ENCODE measurements around the gene UROC1. TPM values are rescaled to one million over a fixed set of nuclear protein-coding genes. Genes with fewer than 3 reads are reported as not detected.

The UROC1 gene
- total and polyA plus RNA-seq, 2 of the 13 experiments (the other 11 are each of a cell fraction or from before 2014, with no cell fraction given) = 0.71 to 1.3 TPM

DNA sequence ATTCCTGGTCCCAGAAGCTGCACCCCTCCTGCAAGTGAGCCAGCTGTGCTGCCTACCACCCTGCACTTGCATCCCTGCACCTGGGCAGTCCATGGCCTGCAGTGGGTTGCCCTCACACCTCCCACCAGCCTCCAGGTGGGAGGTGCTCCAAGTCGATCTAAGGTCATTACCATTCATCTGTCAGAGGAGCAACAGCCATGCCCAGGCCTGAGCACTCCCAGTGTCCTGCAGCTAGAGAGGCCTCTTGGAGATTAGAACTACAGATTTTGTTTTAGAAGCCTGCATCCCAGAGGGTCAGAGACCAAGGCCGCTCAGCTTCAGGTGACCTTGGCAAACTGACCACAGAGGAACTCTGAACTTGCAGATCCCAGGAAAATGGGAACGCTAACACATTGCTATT, 32.9 kb downstream of the UROC1 start:
- Histone ChIP-seq H3K79me2 (ENCODE audit: insufficient read depth, low read length) (no peaks in the 10 kb centered on the region), H3K9ac (ENCODE audit: insufficient read depth, low read depth, low read length) (no peak overlapping the region), H3K9me3 (ENCODE audit: low read length) (no peaks in the 10 kb centered on the region), H3K27ac (ENCODE audit: extremely low read length, insufficient read depth, low read length) (peak overlapping the region; percentile 2), H3K36me3 (replicated peaks in 1 of 2; ENCODE audit: control insufficient read depth in 1 of 2, insufficient read depth in 2 of 2, low read length in 2 of 2) (no peaks in the 10 kb centered on the region), H3K4me2 (ENCODE audit: low read depth, low read length) (peak overlapping the region; percentile 30), H2AFZ (ENCODE audit: low read length) (no peak overlapping the region), H3K4me3 (replicated peaks in 1 of 3; ENCODE audit: insufficient read depth in 1 of 3, low read depth in 2 of 3, low read length in 3 of 3) (0 out of 6 replicates have a peak overlapping the region, but pooled peaks of 1 of the 3 experiments have one; percentile 2), H4K20me1 (ENCODE audit: insufficient read depth, low read length) (no peaks in the 10 kb centered on the region), H3K4me1 (ENCODE audit: insufficient read depth, low read length) (peaks cover 86% of the 10 kb centered on the region), H3K27me3 (ENCODE audit: control insufficient read depth in 1 of 2, insufficient read depth in 2 of 2, low read length in 2 of 2) (no peaks in the 10 kb centered on the region; a peak in 1 of 5 replicates)
- POLR2A ChIA-PET = interaction anchor here (0.6 to 1.3 kb wide), 4 partner anchors 8 to 44 kb away, joined by 3 to 6 read pairs (median 4); partner anchors contain the start of gene ZXDC
- intact Hi-C loops (cut with micrococcal nuclease; ENCODE audit: unreplicated experiment) = loop anchor here (1.0 to 5.0 kb wide), 2 partner anchors 8 to 33 kb away; partner anchors contain the start of gene UROC1
- WGBS (ENCODE audit: low lambda C conversion rate) = 4% methylated on average over 3 of the region's 3 CpGs
- no TSS peak for BruUV-seq (replicated peaks)
- CTCF ChIA-PET (ENCODE audit: low intra/inter-chr PET ratio, low total read pairs) = no interaction called here
- in situ Hi-C loops (cut with HindIII; ENCODE audit: extremely low pct_ligation_motif_present, low pct_unique_long_range_greater_than_20kb) = no loop called here
- FAIRE-seq = peak; percentile 71
- ATAC-seq = peak; percentile 33
- DNase-seq (ENCODE audit: low spot score) = no peak
- peak; percentile 43; the same call in 1 of the 2 replicates for TF ChIP-seq THRA (CRISPR knock-in tag; IDR thresholded peaks at IDR 0.05; ENCODE audit: borderline replicate concordance)
- TF ChIP-seq, protein P1, sequence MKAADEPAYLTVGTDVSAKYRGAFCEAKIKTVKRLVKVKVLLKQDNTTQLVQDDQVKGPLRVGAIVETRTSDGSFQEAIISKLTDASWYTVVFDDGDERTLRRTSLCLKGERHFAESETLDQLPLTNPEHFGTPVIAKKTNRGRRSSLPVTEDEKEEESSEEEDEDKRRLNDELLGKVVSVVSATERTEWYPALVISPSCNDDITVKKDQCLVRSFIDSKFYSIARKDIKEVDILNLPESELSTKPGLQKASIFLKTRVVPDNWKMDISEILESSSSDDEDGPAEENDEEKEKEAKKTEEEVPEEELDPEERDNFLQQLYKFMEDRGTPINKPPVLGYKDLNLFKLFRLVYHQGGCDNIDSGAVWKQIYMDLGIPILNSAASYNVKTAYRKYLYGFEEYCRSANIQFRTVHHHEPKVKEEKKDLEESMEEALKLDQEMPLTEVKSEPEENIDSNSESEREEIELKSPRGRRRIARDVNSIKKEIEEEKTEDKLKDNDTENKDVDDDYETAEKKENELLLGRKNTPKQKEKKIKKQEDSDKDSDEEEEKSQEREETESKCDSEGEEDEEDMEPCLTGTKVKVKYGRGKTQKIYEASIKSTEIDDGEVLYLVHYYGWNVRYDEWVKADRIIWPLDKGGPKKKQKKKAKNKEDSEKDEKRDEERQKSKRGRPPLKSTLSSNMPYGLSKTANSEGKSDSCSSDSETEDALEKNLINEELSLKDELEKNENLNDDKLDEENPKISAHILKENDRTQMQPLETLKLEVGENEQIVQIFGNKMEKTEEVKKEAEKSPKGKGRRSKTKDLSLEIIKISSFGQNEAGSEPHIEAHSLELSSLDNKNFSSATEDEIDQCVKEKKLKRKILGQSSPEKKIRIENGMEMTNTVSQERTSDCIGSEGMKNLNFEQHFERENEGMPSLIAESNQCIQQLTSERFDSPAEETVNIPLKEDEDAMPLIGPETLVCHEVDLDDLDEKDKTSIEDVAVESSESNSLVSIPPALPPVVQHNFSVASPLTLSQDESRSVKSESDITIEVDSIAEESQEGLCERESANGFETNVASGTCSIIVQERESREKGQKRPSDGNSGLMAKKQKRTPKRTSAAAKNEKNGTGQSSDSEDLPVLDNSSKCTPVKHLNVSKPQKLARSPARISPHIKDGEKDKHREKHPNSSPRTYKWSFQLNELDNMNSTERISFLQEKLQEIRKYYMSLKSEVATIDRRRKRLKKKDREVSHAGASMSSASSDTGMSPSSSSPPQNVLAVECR (CRISPR knock-in tag; IDR thresholded peaks at IDR 0.05; ENCODE audit: borderline replicate concordance) = peak; percentile 47; the same call in 1 of the 2 replicates
- TF ChIP-seq ZNF256 (CRISPR knock-in tag; conservative IDR thresholded peaks at IDR 0.05) = no peak
- no peak for TF ChIP-seq LCORL (IDR thresholded peaks at IDR 0.05)
- TF ChIP-seq LCORL (CRISPR knock-in tag; IDR thresholded peaks at IDR 0.05) = peak; percentile 35; the same call in 1 of the 2 replicates
- TF ChIP-seq MAFF (IDR thresholded peaks at IDR 0.05; ENCODE audit: low read depth, low read length) = no peak
- no peak for TF ChIP-seq POLR2A (IDR thresholded peaks at IDR 0.05; ENCODE audit: insufficient read depth in 1 of 2, low read depth in 2 of 2, low read length in 2 of 2)
- TF ChIP-seq ZNF629 (CRISPR knock-in tag; conservative IDR thresholded peaks at IDR 0.05) = 0 out of 2 replicates have a peak, but pooled peaks have one; percentile 43
- no peak for TF ChIP-seq ADNP (CRISPR knock-in tag; IDR thresholded peaks at IDR 0.05)
- TF ChIP-seq, protein P2, sequence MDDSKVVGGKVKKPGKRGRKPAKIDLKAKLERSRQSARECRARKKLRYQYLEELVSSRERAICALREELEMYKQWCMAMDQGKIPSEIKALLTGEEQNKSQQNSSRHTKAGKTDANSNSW (CRISPR knock-in tag; IDR thresholded peaks at IDR 0.05; ENCODE audit: borderline replicate concordance) = no peak
- peak; percentile 77 for TF ChIP-seq HNF4A (CRISPR knock-in tag; IDR thresholded peaks at IDR 0.05)
- TF ChIP-seq ZNF230 (CRISPR knock-in tag; IDR thresholded peaks at IDR 0.05) = no peak
- TF ChIP-seq ZSCAN31 (CRISPR knock-in tag; IDR thresholded peaks at IDR 0.05; ENCODE audit: low read depth) = no peak
- TF ChIP-seq ESRRA (CRISPR knock-in tag; IDR thresholded peaks at IDR 0.05; ENCODE audit: low read depth) = peak; percentile 89
- 0 out of 2 replicates have a peak, but pooled peaks have one; percentile 38 for TF ChIP-seq ZMYM3 (CRISPR knock-in tag; IDR thresholded peaks at IDR 0.05)
- peak; percentile 71 for TF ChIP-seq ZNF263 (CRISPR knock-in tag; IDR thresholded peaks at IDR 0.05)
- no peak for TF ChIP-seq SP1 (IDR thresholded peaks at IDR 0.05)
- no peak for TF ChIP-seq SP1 (CRISPR knock-in tag; IDR thresholded peaks at IDR 0.05)
- TF ChIP-seq ZMYM4 (CRISPR knock-in tag; IDR thresholded peaks at IDR 0.05) = 0 out of 2 replicates have a peak, but pooled peaks have one; percentile 24
